Measurements from ENCODE around the gene CHST11. TPM values are rescaled to one million over a fixed set of nuclear protein-coding genes. Genes with fewer than 3 reads are reported as not detected.

CHST11 gene
- total and polyA plus RNA-seq, 2 of the 4 experiments (the other 2 are of a cell fraction), result 1.4 to 2.7 TPM

GRCh38 chr12:104446646-104447421 lies 9.9 kb upstream of the CHST11 start:
- 0 out of 2 replicates have a peak, but pooled peaks cover 3% of the 10 kb centered on the region for H3K9me3 ChIP-seq (ENCODE audit: control insufficient read depth, insufficient read depth, low read length)
- H3K23ac ChIP-seq (ENCODE audit: low read depth, low read length), result no peak overlapping the region
- no peak overlapping the region for H4K91ac ChIP-seq (ENCODE audit: insufficient read depth, low read depth, low read length)
- CTCF ChIA-PET, result no interaction called here
- no TSS peak for BruUV-seq (replicated peaks)
- no peak overlapping the region for H3K4ac ChIP-seq (ENCODE audit: low read depth, low read length)
- no peaks in the 10 kb centered on the region for H3K36me3 ChIP-seq (ENCODE audit: control insufficient read depth, insufficient read depth, low read length)
- H2AK9ac ChIP-seq (replicated peaks; ENCODE audit: low read depth, low read length, poor library complexity), result no peak overlapping the region
- no peak overlapping the region for H4K8ac ChIP-seq (ENCODE audit: low read depth in 2 of 2, low read length in 2 of 2)
- H2BK15ac ChIP-seq (ENCODE audit: low read depth, low read length), result no peak overlapping the region
- H2AFZ ChIP-seq (replicated peaks; ENCODE audit: low read length, poor library complexity), result no peak overlapping the region
- TF ChIP-seq RCOR1 (IDR thresholded peaks at IDR 0.05; ENCODE audit: insufficient replicate concordance, low read length) (no peak), MAZ (IDR thresholded peaks at IDR 0.05; ENCODE audit: borderline replicate concordance, low read depth, low read length) (no peak), CTCF (conservative IDR thresholded peaks at IDR 0.05; ENCODE audit: low read depth, low read length) (no peak), RAD21 (IDR thresholded peaks at IDR 0.05; ENCODE audit: low read length) (no peak), USF2 (IDR thresholded peaks at IDR 0.05; ENCODE audit: low read depth, low read length) (no peak), POLR2A (IDR thresholded peaks at IDR 0.05; ENCODE audit: low read depth, low read length) (no peak), SMC3 (IDR thresholded peaks at IDR 0.05; ENCODE audit: low read depth, low read length) (no peak), BHLHE40 (IDR thresholded peaks at IDR 0.05; ENCODE audit: low read depth, low read length) (no peak), MAFK (IDR thresholded peaks at IDR 0.05; ENCODE audit: low read depth, low read length) (no peak), CHD1 (IDR thresholded peaks at IDR 0.05; ENCODE audit: low read depth, low read length) (no peak), NFE2L2 (IDR thresholded peaks at IDR 0.05; ENCODE audit: low read depth, low read length) (no peak), CEBPB (IDR thresholded peaks at IDR 0.05; ENCODE audit: low read depth, low read length) (no peak)
- no peak overlapping the region for H4K5ac ChIP-seq (ENCODE audit: low read depth, low read length)
- no peaks in the 10 kb centered on the region for H3K4me1 ChIP-seq (ENCODE audit: control insufficient read depth, insufficient read depth, low read length)
- H2BK5ac ChIP-seq (ENCODE audit: low read depth, low read length, poor library complexity, severe bottlenecking), result no peak overlapping the region
- H3K79me1 ChIP-seq (ENCODE audit: low read depth in 1 of 2, low read length in 2 of 2), result no peaks in the 10 kb centered on the region
- H4K20me1 ChIP-seq (ENCODE audit: insufficient read depth, low read length), result no peaks in the 10 kb centered on the region
- H3K14ac ChIP-seq (replicated peaks; ENCODE audit: low read depth, low read length), result no peak overlapping the region
- no CpG with 5 or more reads among the region's 5 CpGs for WGBS, 2 experiments (ENCODE audit: extremely low coverage in 2 of 2, insufficient read length in 1 of 2)
- intact Hi-C loops (cut with micrococcal nuclease) (no loop called here), dilution Hi-C loops (cut with HindIII; ENCODE audit: low sequenced_read_pairs, unreplicated experiment) (no loop called here), in situ Hi-C loops (cut with MboI; ENCODE audit: low sequenced_read_pairs) (no loop called here)
- H3K56ac ChIP-seq (ENCODE audit: extremely low read depth, insufficient read depth, low read length), result no peak overlapping the region
- peaks cover 50% of the 10 kb centered on the region for H3K27me3 ChIP-seq (ENCODE audit: control insufficient read depth, insufficient read depth, low read length)
- DNase-seq (no peak), ATAC-seq (ENCODE audit: low read depth) (no peak)
- no peak overlapping the region for H2AK5ac ChIP-seq (ENCODE audit: low read depth, low read length)
- no peak overlapping the region for H3K18ac ChIP-seq (ENCODE audit: low read depth, low read length)
- H2BK20ac ChIP-seq (ENCODE audit: low read depth, low read length), result no peak overlapping the region
- no peak overlapping the region for H3K4me2 ChIP-seq (ENCODE audit: low read depth, low read length)
- POLR2A ChIA-PET (ENCODE audit: unreplicated experiment), result no interaction called here
- H3K4me3 ChIP-seq (ENCODE audit: insufficient read depth, low read depth, low read length), result no peak overlapping the region
- no peak overlapping the region for H2BK120ac ChIP-seq (ENCODE audit: low read depth, low read length)
- H3K9me1 ChIP-seq (ENCODE audit: insufficient read depth, low read length), result no peaks in the 10 kb centered on the region
- no peak overlapping the region for H3K27ac ChIP-seq (ENCODE audit: insufficient read depth, low read length)
- no peak overlapping the region for H3K9ac ChIP-seq (ENCODE audit: low read depth, low read length)
